ENCODE data around the gene ABITRAM.

DNA sequence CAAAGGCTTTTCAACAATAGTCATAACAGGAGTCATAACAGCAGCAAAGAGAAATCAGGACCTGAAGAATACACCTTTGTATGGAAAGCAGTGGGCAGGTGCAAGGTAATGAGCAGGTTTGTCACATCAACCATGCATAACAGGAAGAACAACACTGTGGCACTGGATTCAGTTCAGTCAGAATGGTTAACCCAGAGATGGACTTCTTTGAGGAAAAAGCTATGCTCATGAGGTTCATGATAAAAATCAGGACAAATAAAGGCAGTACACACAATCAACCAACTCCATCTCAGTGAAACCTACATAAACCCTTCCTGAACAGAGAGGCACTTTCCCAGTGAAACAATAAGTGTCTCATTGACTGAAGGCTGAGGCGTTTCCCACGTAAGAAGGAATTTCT is 27.0 kb downstream of the ABITRAM start:
- TF ChIP-seq GATA2 (IDR thresholded peaks at IDR 0.05; ENCODE audit: low read depth, low read length) (no peak), GATA3 (IDR thresholded peaks at IDR 0.05; ENCODE audit: low read depth, low read length) (no peak)
